Liver (tissue), 9 donors: ENCODE measurements around the gene OR13G1. TPM values are rescaled to one million over a fixed set of nuclear protein-coding genes. Genes with fewer than 3 reads are reported as not detected.

ENCODE experiments used
- DNase-seq: peaks from one replicate; pipeline ENCODE4 v3.0.0-alpha.2; 2017; ENCODE audit warnings: low spot score
- H3K27ac ChIP-seq, 2 donors: one replicate each; pipeline ENCODE4 v1.7.0; 2013; ENCODE audit warnings: inconsistent platforms in 2 of 2, low read length in 2 of 2, control low read depth in 1 of 2, low read depth in 1 of 2, mild to moderate bottlenecking in 1 of 2
- H3K27me3 ChIP-seq, 4 donors: one replicate each; pipeline versions ENCODE4 v1.6.1 to v1.7.0; 2013; ENCODE audit warnings: low read length in 3 of 4, inconsistent platforms in 1 of 4, mild to moderate bottlenecking in 1 of 4, moderate library complexity in 1 of 4; ENCODE audit not compliant: control insufficient read depth in 4 of 4, insufficient read depth in 4 of 4
- H3K36me3 ChIP-seq, 4 donors: one replicate each; pipeline versions ENCODE4 v1.6.1 to v1.7.0; 2013; ENCODE audit warnings: low read length in 3 of 4, mild to moderate bottlenecking in 3 of 4, low read depth in 1 of 4, moderate library complexity in 1 of 4; ENCODE audit not compliant: control insufficient read depth in 4 of 4, insufficient read depth in 3 of 4
- H3K4me1 ChIP-seq, 4 donors: one replicate each; pipeline versions ENCODE4 v1.6.1 to v1.7.0; 2013; ENCODE audit warnings: low read length in 3 of 4, mild to moderate bottlenecking in 3 of 4, moderate library complexity in 1 of 4; ENCODE audit not compliant: control insufficient read depth in 4 of 4, insufficient read depth in 4 of 4
- H3K4me3 ChIP-seq, 3 donors: one replicate each; pipeline versions ENCODE4 v1.6.1 to v1.7.0; 2013; ENCODE audit warnings: low read length in 3 of 3, control low read depth in 1 of 3, low read depth in 1 of 3, mild to moderate bottlenecking in 1 of 3
- H3K9ac ChIP-seq, 2 donors: one replicate each; pipeline ENCODE4 v1.7.0; 2013; ENCODE audit warnings: low read length in 2 of 2, mild to moderate bottlenecking in 2 of 2, moderate library complexity in 2 of 2, control low read depth in 1 of 2, low read depth in 1 of 2
- H3K9me3 ChIP-seq, 4 donors: one replicate each; pipeline versions ENCODE4 v1.6.1 to v1.7.0; 2013; ENCODE audit warnings: low read length in 3 of 4; ENCODE audit not compliant: control insufficient read depth in 4 of 4
- EGR1 ChIP-seq, 2 donors: IDR thresholded peaks; 2 replicates each; pipeline ENCODE4 v1.6.1; 2016 to 2018; ENCODE audit warnings: antibody characterized with exemption in 2 of 2, low read depth in 2 of 2
- FOXA1 ChIP-seq: IDR thresholded peaks from 2 replicates; pipeline ENCODE4 v1.6.1; 2016; ENCODE audit warnings: antibody characterized with exemption
- FOXA2 ChIP-seq: IDR thresholded peaks from 2 replicates; pipeline ENCODE4 v1.6.1; 2016; ENCODE audit warnings: antibody characterized with exemption
- GABPA ChIP-seq, 2 donors: IDR thresholded peaks in 1 of 2; conservative IDR thresholded peaks in 1 of 2; 2 replicates each; pipeline ENCODE4 v1.6.1; 2016; ENCODE audit warnings: antibody characterized with exemption in 2 of 2, mild to moderate bottlenecking in 1 of 2, moderate library complexity in 1 of 2
- HNF4G ChIP-seq: IDR thresholded peaks from 2 replicates; pipeline ENCODE4 v1.6.1; 2016; ENCODE audit warnings: antibody characterized with exemption
- JUND ChIP-seq, 2 donors: IDR thresholded peaks; 2 replicates each; pipeline ENCODE4 v1.6.1; 2016; ENCODE audit warnings: antibody characterized with exemption in 2 of 2
- RAD21 ChIP-seq, 2 donors: IDR thresholded peaks; 2 replicates each; pipeline ENCODE4 v1.6.1; 2016; ENCODE audit warnings: antibody characterized with exemption in 2 of 2, mild to moderate bottlenecking in 2 of 2
- RXRA ChIP-seq, 2 donors: IDR thresholded peaks; 2 replicates each; pipeline ENCODE4 v1.6.1; 2017 to 2018; ENCODE audit warnings: antibody characterized with exemption in 2 of 2, mild to moderate bottlenecking in 1 of 2
- SP1 ChIP-seq: IDR thresholded peaks from 2 replicates; pipeline ENCODE4 v1.6.1; 2018; ENCODE audit warnings: antibody characterized with exemption, mild to moderate bottlenecking
- TAF1 ChIP-seq: conservative IDR thresholded peaks from 2 replicates; pipeline ENCODE4 v1.6.1; 2016; ENCODE audit warnings: antibody characterized with exemption, mild to moderate bottlenecking
- YY1 ChIP-seq: IDR thresholded peaks from 2 replicates; pipeline ENCODE4 v1.6.1; 2016; ENCODE audit warnings: antibody characterized with exemption, mild to moderate bottlenecking
- WGBS: extraction: QIAGEN DNeasy Blood & Tissue Kit; methylation state at CpG from one replicate; pipeline ENCODE4 v1.1.7; 2013; 5-methylcytosine and 5-hydroxymethylcytosine counted together
- polyA plus RNA-seq, 2 donors: library from polyadenylated mRNA; stranded (reverse) in 1 of 2; unstranded in 1 of 2; fragments of 200-250 nt in 1 of 2; fragments of >200 nt in 1 of 2; fragmentation: Nextera tagmentation in 1 of 2; extraction: Ambion mirVana in 1 of 2; gene quantifications; one replicate each; pipeline versions ENCODE4 v1.2.1 to v1.2.3, GENCODE V29; 2013 to 2015
- total RNA-seq, 2 donors: library from RNA; depleted of rRNA; stranded (reverse); fragments of >200 nt; gene quantifications; one replicate each; pipeline ENCODE4 v1.2.3, GENCODE V29; 2014
- TF ChIP-seq, protein P1 (sequence below): IDR thresholded peaks from 2 replicates; pipeline ENCODE4 v1.6.1; 2016; ENCODE audit warnings: antibody characterized with exemption
- TF ChIP-seq, protein P2 (sequence below): IDR thresholded peaks from 2 replicates; pipeline ENCODE4 v1.6.1; 2016; ENCODE audit warnings: antibody characterized with exemption
- donor health status: healthy.
- donor health status: healthy.
- donor health status: healthy.
- donor health status: healthy.
- donor health status: healthy.

The OR13G1 gene
- total and polyA plus RNA-seq, 4 donors: not detected

DNA sequence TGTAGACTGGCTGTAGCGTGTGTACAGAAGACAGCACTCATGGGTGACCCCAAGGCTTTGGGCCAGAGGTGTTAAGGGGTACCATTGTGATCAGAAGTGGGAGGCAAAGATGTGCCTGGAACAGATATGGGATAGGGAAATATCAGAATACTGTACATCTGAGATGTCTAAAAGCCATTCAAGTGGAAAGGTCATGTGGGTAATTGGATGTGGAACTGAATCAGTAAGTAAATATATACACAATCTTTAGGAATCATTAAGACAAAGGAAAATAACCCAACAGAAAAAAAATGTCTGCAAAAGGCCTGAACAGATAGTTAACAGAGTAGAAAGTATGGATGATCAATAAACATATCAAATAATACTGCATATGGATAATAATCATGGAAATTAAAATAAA, 26.5 kb downstream of the OR13G1 start:
- Histone ChIP-seq H3K27ac (no peak overlapping the region), H3K4me3 (no peak overlapping the region), H3K4me1 (no peaks in the 10 kb centered on the region), H3K36me3 (no peaks in the 10 kb centered on the region), H3K27me3 (no peaks in the 10 kb centered on the region), H3K9ac (no peak overlapping the region), H3K9me3 (no peaks in the 10 kb centered on the region)
- TF ChIP-seq SP1: no peak
- TF ChIP-seq RXRA (IDR thresholded peaks at IDR 0.05): no peak
- no peak for TF ChIP-seq EGR1 (IDR thresholded peaks at IDR 0.05; ENCODE audit: low read depth in 2 of 2)
- TF ChIP-seq, protein P1, sequence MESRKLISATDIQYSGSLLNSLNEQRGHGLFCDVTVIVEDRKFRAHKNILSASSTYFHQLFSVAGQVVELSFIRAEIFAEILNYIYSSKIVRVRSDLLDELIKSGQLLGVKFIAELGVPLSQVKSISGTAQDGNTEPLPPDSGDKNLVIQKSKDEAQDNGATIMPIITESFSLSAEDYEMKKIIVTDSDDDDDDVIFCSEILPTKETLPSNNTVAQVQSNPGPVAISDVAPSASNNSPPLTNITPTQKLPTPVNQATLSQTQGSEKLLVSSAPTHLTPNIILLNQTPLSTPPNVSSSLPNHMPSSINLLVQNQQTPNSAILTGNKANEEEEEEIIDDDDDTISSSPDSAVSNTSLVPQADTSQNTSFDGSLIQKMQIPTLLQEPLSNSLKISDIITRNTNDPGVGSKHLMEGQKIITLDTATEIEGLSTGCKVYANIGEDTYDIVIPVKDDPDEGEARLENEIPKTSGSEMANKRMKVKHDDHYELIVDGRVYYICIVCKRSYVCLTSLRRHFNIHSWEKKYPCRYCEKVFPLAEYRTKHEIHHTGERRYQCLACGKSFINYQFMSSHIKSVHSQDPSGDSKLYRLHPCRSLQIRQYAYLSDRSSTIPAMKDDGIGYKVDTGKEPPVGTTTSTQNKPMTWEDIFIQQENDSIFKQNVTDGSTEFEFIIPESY: no peak
- TF ChIP-seq GABPA (IDR thresholded peaks at IDR 0.05 in 1 of 2, conservative IDR thresholded peaks at IDR 0.05 in 1 of 2): no peak
- TF ChIP-seq RAD21 (IDR thresholded peaks at IDR 0.05): no peak
- no peak for TF ChIP-seq YY1
- no peak for TF ChIP-seq TAF1
- TF ChIP-seq FOXA1: no peak
- WGBS: 73% methylated on average over 1 of the region's 1 CpG
- no peak for DNase-seq

DNA sequence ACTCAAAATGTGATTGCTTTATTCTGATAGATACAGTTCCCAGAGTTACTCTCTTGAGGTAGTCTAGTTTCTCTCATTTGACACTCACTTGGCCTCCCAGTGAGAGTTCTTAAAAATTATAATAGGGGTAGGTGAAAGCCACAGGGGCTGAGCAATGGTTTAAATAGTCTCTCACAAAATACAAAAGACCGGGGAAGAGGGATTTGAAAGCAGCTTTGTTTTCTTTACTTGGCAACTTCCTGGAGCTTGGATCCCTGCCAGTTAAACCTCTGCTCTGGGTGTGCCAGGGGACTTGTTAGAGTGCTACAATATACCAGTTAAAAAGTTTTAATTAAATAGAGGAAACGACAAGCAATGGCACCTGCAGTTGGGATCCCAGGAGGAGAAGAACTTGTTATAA, 31.7 kb downstream of the OR13G1 start:
- Histone ChIP-seq H3K27ac (no peak overlapping the region), H3K36me3 (no peaks in the 10 kb centered on the region), H3K27me3 (no peaks in the 10 kb centered on the region), H3K4me3 (no peak overlapping the region), H3K9ac (no peak overlapping the region), H3K9me3 (no peaks in the 10 kb centered on the region), H3K4me1 (no peaks in the 10 kb centered on the region)
- DNase-seq: no peak
- WGBS: 14% methylated on average over 2 of the region's 2 CpGs
- TF ChIP-seq JUND (IDR thresholded peaks at IDR 0.05): no peak
- no peak for TF ChIP-seq FOXA2
- no peak for TF ChIP-seq TAF1
- TF ChIP-seq, protein P1: no peak
- TF ChIP-seq HNF4G: no peak
- no peak for TF ChIP-seq RAD21 (IDR thresholded peaks at IDR 0.05)
- TF ChIP-seq RXRA (IDR thresholded peaks at IDR 0.05): no peak

DNA sequence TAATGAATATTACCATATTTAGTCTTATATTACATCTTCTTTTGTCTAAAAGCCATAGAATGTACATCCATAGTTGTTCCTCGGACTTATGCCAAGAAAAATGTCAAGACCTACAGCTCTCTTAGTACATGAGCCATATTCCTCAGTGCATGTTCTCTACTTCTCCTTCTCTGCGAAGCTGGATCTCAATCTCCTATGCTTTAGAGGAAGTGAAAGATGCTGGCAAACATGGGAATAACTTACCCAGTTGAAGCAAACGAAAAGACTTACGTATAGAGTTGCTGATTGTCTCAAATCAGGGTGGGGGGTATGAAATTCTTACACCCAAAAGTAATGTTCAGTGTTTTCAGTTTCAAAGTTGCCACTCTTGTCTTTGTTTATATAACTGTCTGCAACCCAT, 32.7 kb downstream of the OR13G1 start:
- H3K4me3 ChIP-seq: no peak overlapping the region
- 63% methylated on average over 4 of the region's 4 CpGs for WGBS

More for the DNA sequence above, 32.7 kb downstream of the OR13G1 start:
- Histone ChIP-seq H3K27ac (no peak overlapping the region), H3K9ac (no peak overlapping the region), H3K27me3 (no peaks in the 10 kb centered on the region), H3K4me1 (no peaks in the 10 kb centered on the region), H3K9me3 (no peaks in the 10 kb centered on the region), H3K36me3 (no peaks in the 10 kb centered on the region)
- TF ChIP-seq, protein P2, sequence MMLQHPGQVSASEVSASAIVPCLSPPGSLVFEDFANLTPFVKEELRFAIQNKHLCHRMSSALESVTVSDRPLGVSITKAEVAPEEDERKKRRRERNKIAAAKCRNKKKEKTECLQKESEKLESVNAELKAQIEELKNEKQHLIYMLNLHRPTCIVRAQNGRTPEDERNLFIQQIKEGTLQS: no peak
- DNase-seq: no peak
